Right atrium auricular region (tissue), 2 donors: ENCODE results near the gene EDARADD. TPM values are rescaled to one million over a fixed set of nuclear protein-coding genes. Genes with fewer than 3 reads are reported as not detected.
A peak's percentile ranks its signal among the peaks of the same experiment; 100 is the strongest.
"Not testable (repeated sequence)": the region's sequence is repeated elsewhere in the genome, so short reads cannot be mapped to it uniquely, and the experiment has no call there.

Experiments
- DNase-seq: peaks from one replicate; pipeline ENCODE4 v3.0.0-alpha.2; 2019; ENCODE audit warnings: low spot score
- H3K27ac ChIP-seq, 2 donors: fragments of 200-600 bp; sonication (generic); 1 replicate in 1 of 2; 2 replicates in 1 of 2; pipeline ENCODE4 v1.5.1; 2016 to 2019
- H3K27me3 ChIP-seq, 2 donors: fragments of 200-600 bp; sonication (generic); one replicate each; pipeline versions ENCODE4 v1.5.1 to v1.6.0; 2017 to 2019
- H3K36me3 ChIP-seq: fragments of 200-600 bp; sonication (generic); one replicate; pipeline ENCODE4 v1.5.1; 2016
- H3K4me1 ChIP-seq, 2 donors: fragments of 200-600 bp; sonication (generic); one replicate each; pipeline versions ENCODE4 v1.5.1 to v1.6.0; 2017 to 2019
- H3K4me3 ChIP-seq, 2 donors: fragments of 200-600 bp; sonication (generic); 1 replicate in 1 of 2; 2 replicates in 1 of 2; pipeline ENCODE4 v1.5.1; 2017 to 2019; ENCODE audit warnings: mild to moderate bottlenecking in 1 of 2, moderate library complexity in 1 of 2
- H3K9me3 ChIP-seq, 2 donors: fragments of 200-600 bp; sonication (generic); one replicate each; pipeline ENCODE4 v1.5.1; 2019
- CTCF ChIP-seq, 2 donors: fragments of 200-600 bp; sonication (generic); IDR thresholded peaks; one replicate each; pipeline ENCODE4 v1.5.1; 2019; ENCODE audit warnings: antibody characterized with exemption in 2 of 2
- total RNA-seq, 2 donors: library from RNA; depleted of rRNA; stranded (reverse); fragments of >200 nt; gene quantifications; one replicate each; pipeline ENCODE4 v1.1.0, GENCODE V29; 2016

Gene EDARADD
- total RNA-seq, 2 donors from 2014 or later, result 0.63 TPM; not detected in 1

- no peak for TF ChIP-seq CTCF (IDR thresholded peaks at IDR 0.05)
- peak overlapping the region; percentile 59 to 83 for H3K27ac ChIP-seq
- no peaks in the 10 kb centered on the region for H3K36me3 ChIP-seq
- H3K4me3 ChIP-seq, result peak overlapping the region in 1 of 2 donors; percentile 32
- DNase-seq, result no peak
- no peaks in the 10 kb centered on the region for H3K9me3 ChIP-seq
- no peaks in the 10 kb centered on the region for H3K27me3 ChIP-seq
- H3K4me1 ChIP-seq, result peaks cover 0 to 13% of the 10 kb centered on the region in 2 donors
Measured at GRCh38 chr1:236502972-236503639, 109.0 kb downstream of the EDARADD start.

GRCh38 chr1:236504338-236504737 is 110.3 kb downstream of the EDARADD start:
- not testable (repeated sequence) for H3K36me3 ChIP-seq, DNase-seq, H3K27ac ChIP-seq, H3K4me3 ChIP-seq, H3K27me3 ChIP-seq, H3K9me3 ChIP-seq
- H3K4me1 ChIP-seq, result peaks cover 0 to 13% of the 10 kb centered on the region in 2 donors

GRCh38 chr1:236507022-236507700 is 113.1 kb downstream of the EDARADD start:
- no peak for DNase-seq
- H3K36me3 ChIP-seq, result no peaks in the 10 kb centered on the region
- H3K4me1 ChIP-seq, result peaks cover 0 to 13% of the 10 kb centered on the region in 2 donors
- no peaks in the 10 kb centered on the region for H3K27me3 ChIP-seq
- H3K9me3 ChIP-seq, result no peaks in the 10 kb centered on the region
- no peak overlapping the region for H3K4me3 ChIP-seq
- peak overlapping the region; percentile 38 to 84 for H3K27ac ChIP-seq
- TF ChIP-seq CTCF (IDR thresholded peaks at IDR 0.05), result no peak

GRCh38 chr1:236508593-236509027 is 114.5 kb downstream of the EDARADD start:
- no peaks in the 10 kb centered on the region for H3K27me3 ChIP-seq
- H3K4me3 ChIP-seq, result no peak overlapping the region
- H3K36me3 ChIP-seq, result no peaks in the 10 kb centered on the region
- DNase-seq, result no peak
- H3K9me3 ChIP-seq, result no peaks in the 10 kb centered on the region
- peak overlapping the region in 1 of 2 donors; percentile 84 for H3K27ac ChIP-seq
- H3K4me1 ChIP-seq, result peaks cover 0 to under 1% of the 10 kb centered on the region in 2 donors
- TF ChIP-seq CTCF (IDR thresholded peaks at IDR 0.05), result no peak

- Histone ChIP-seq H3K36me3 (no peaks in the 10 kb centered on the region), H3K27ac (peak overlapping the region in 1 of 2 donors; percentile 84), H3K27me3 (no peaks in the 10 kb centered on the region), H3K9me3 (no peaks in the 10 kb centered on the region), H3K4me3 (no peak overlapping the region), H3K4me1 (no peaks in the 10 kb centered on the region)
- no peak for DNase-seq
- no peak for TF ChIP-seq CTCF (IDR thresholded peaks at IDR 0.05)
Measured at GRCh38 chr1:236509203-236509602, 115.1 kb downstream of the EDARADD start.

GRCh38 chr1:236509647-236510401 is 115.7 kb downstream of the EDARADD start:
- no peaks in the 10 kb centered on the region for H3K9me3 ChIP-seq
- no peaks in the 10 kb centered on the region for H3K27me3 ChIP-seq
- DNase-seq, result no peak
- no peak overlapping the region for H3K27ac ChIP-seq
- TF ChIP-seq CTCF (IDR thresholded peaks at IDR 0.05), result no peak
- no peaks in the 10 kb centered on the region for H3K4me1 ChIP-seq
- H3K36me3 ChIP-seq, result no peaks in the 10 kb centered on the region
- H3K4me3 ChIP-seq, result no peak overlapping the region
